GM12891 (cell line): ENCODE measurements around the gene ACTN4.

Experiments used
- DNase-seq: peaks from one replicate; pipeline ENCODE4 v3.0.0; 2011; ENCODE audit warnings: low spot score; ENCODE audit not compliant: insufficient read length
- FAIRE-seq: peaks from 2 replicates; lab custom pipeline; 2011; peaks lifted over from hg19 to GRCh38; lab: Jason Lieb, UNC
- PAX5 ChIP-seq: IDR thresholded peaks from 2 replicates; pipeline ENCODE4 v1.6.1; 2011; ENCODE audit warnings: low read length, moderate library complexity, mild to moderate bottlenecking; ENCODE audit not compliant: insufficient read depth, severe bottlenecking
- POLR2A ChIP-seq: IDR thresholded peaks from 2 replicates; pipeline ENCODE4 v1.6.1; 2011; ENCODE audit warnings: low read depth, low read length, control low read depth
- POLR2AphosphoS5 ChIP-seq: IDR thresholded peaks from 2 replicates; pipeline ENCODE4 v1.6.1; 2011; ENCODE audit warnings: low read depth, low read length, control low read depth
- POU2F2 ChIP-seq: IDR thresholded peaks from 2 replicates; pipeline ENCODE4 v1.6.1; 2011; ENCODE audit warnings: low read depth, mild to moderate bottlenecking, control low read depth, low read length, moderate library complexity
- SPI1 ChIP-seq: IDR thresholded peaks from 2 replicates; pipeline ENCODE4 v1.6.1; 2011; ENCODE audit warnings: low read depth, low read length, control low read depth
- TAF1 ChIP-seq: IDR thresholded peaks from 2 replicates; pipeline ENCODE4 v1.6.1; 2011; ENCODE audit warnings: low read depth, low read length, control low read depth

Gene ACTN4

DNA sequence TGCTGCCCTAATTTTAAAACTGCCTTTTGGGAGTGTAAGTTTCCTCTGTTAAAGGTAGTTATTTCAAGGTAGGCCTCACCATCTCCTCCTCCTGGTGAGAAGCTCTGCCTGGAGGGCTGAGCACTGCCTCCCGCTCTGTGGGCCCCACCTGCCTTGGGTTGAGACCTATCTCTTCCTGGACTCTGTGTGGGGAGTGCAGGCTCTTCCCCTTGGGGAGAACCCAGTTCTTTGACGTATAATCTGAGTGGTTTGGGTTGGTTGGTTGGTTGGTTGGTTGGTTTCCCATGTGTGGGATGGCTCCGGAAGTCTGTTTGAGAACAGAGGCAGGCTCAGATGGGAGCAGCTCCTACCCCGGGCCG, 39.1 kb downstream of the ACTN4 start:
- peak; percentile 26 for FAIRE-seq
- DNase-seq: no peak
- TF ChIP-seq PAX5: no peak
- TF ChIP-seq POU2F2: 0 out of 2 replicates have a peak, but pooled peaks have one; percentile 10

DNA sequence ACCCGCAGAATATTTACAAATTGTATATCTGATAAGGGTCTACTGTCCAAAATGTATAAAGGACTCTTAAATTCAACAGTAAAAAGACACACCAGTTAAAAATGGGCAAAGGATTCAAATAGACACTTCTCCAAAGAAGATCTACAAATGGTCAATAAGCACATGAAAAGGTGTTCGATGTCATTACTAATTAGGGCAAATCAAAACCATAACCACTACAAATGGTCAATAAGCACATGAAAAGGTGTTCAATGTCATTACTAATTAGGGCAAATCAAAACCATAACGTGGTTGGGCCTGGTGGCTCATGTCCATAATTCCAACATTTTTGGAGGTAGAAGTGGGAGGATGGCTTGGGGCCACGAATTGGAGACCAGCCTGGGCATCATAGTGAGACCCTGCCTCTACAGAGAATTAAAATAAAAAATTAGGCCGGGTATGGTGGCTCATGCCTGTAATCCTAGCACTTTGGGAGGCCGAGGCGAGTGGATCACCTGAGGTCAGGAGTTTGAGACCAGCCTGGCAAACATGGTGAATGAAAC, 40.5 kb downstream of the ACTN4 start:
- FAIRE-seq: no peak
- no peak for DNase-seq
- no peak for TF ChIP-seq POLR2A
- no peak for TF ChIP-seq POU2F2
- TF ChIP-seq TAF1: no peak
- no peak for TF ChIP-seq POLR2AphosphoS5
- no peak for TF ChIP-seq PAX5
- TF ChIP-seq SPI1: no peak

DNA sequence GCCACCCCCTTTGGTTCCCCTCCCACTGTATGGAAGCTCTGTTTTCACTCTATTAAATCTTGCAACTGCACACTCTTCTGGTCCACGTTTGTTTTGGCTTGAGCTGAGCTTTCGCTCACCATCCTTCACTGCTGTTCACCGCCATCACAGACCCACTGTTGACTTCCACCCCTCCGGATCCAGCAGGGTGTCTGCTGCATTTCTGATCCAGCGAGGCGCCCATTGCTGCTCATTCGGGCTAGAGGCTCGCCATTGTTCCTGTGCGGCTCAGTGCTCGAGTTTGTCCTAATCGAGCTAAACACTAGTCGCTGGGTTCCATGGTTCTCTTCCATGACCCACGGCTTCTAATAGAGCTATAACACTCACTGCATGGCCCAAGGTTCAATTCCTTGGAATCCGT, 42.7 kb downstream of the ACTN4 start:
- TF ChIP-seq TAF1 (no peak), SPI1 (no peak), POLR2A (no peak), POLR2AphosphoS5 (no peak), POU2F2 (no peak), PAX5 (no peak)
- FAIRE-seq (no peak), DNase-seq (no peak)

DNA sequence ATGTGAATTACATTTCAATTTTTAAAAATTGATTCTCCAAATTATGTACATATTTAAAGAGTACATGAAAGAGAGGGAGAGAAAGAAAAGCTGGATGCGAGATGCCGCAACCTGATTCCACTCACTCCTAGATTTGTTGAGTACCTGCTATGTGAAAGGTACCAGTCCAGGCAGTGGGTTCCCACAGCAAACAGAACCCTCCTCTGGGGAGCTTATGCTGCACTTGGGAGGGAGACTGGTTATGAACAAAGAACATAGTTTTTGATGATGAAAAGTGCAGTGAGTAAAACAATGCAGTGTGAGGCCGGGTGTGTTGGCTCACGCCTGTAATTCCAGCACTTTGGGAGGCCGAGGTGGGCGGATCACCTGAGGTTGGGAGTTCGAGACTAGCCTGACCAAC, 43.4 kb downstream of the ACTN4 start:
- no peak for FAIRE-seq

DNA sequence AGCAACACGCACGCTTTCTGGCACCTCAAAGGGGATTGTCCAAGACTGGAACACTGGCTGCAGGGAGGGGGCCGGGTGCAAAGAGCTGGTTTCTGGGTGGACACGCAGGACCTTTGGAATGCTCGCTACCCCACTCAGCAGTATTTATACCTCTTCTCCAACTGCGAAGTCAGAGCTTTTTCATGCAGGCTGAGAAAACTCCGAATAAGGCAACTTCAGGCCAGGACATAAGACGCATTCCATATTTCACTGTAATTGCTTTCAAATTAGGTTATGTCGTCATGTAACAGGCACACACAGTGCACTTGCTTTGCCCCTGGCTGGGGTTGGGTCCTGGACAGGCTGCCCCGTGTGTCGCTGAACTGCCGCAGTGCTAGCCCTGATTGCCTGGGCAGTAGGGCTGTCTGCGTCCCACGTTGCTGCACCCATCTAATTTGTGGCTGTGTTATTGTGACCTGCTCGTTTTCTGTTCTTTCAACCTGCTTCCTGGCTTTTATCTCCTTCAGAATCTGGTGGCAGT, 44.5 kb downstream of the ACTN4 start:
- TF ChIP-seq POU2F2 (no peak), POLR2AphosphoS5 (no peak), POLR2A (no peak), PAX5 (no peak), SPI1 (no peak), TAF1 (no peak)
- DNase-seq: no peak
- no peak for FAIRE-seq

More for the DNA sequence above, 43.4 kb downstream of the ACTN4 start:
- no peak for TF ChIP-seq SPI1
- TF ChIP-seq PAX5: no peak
- TF ChIP-seq POU2F2: no peak
- TF ChIP-seq TAF1: no peak
- TF ChIP-seq POLR2A: no peak
- no peak for TF ChIP-seq POLR2AphosphoS5
- DNase-seq: no peak

DNA sequence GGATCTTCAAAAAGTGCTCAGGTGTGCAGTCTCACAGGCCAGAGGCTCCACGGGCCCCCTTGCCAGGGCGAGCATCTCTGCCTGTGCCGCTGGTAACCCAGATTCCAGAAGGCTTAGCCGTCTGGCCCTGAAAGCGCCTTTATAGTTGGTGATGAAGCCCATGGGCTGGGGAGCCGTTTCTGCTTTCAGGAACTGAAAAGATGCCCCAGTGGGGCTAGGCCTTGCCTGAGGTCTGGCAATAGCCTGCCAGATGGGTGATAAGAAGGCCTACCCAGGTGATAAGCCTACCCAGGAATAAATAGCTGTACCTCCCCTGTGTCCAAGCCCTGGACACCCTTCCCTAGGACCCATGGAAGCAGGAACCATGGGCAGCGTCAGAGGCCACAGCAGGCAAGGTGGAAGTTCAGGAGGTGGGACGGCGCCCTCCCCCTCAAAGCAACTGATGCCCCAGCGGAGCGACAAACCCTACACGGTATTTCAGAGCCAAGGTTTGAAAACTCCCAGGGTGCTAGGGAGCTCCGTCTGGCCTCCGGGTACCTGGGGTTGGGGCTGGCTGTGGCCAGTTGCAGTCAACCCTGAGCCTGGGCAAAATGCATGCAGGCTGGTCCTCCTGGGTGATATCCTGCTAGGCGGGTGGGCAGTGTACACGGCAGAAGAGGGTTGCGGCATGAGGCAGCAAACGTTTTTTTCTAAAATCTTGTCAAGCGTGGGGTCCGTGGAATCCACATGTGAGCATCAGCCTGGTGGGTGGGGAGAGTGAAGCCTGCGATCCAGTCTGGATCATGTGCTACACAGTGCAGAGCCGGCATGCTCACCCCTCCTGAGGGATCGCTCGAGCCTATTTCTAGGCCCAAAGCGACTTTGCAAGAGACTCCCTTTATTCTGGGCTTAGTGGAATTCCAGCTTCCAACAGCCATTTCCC, 45.3 kb downstream of the ACTN4 start:
- no peak for DNase-seq
- no peak for TF ChIP-seq TAF1
- TF ChIP-seq SPI1: 0 out of 2 replicates have a peak, but pooled peaks have one; percentile 34
- FAIRE-seq: no peak

DNA sequence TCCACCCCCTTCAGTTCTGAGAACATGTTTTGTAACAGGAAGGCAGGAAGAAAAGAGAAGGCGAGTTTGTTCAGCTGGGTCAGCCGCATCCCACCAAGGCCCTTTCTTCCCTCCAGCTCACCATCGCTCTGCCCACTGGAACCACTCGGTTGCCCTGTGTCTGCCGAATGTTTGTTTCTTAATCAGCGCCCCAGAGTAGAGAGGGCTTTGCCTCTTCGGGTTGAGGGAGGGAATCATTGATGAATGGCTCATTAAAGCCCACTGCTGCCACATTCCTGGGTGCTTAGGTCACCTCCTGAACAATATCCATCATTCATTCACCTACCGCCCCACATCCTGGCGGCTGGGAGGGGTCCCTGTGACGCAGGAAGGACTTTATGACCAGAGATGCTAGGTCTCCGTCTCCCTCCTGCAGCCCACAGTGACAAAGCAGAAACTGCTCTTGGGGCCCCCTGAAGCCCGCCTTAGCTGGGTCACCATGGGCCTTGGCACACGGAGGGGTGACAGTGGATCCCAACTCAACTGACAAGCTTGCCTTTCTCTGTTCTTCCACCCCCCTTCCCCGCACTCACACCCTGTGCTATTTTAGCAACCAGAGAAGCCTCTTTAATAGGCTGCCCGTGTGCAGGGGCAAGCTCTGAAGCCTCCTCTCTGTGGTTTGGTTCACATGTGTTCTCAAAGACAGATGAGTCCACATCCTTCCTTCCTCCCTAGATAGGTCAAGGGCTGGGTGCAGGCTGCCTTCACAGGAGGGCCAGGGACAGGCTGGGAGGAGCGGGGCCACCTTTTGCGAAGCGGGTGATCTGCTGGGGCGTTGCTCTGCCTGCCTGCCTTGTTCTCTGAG, 46.2 kb downstream of the ACTN4 start:
- DNase-seq: peak; percentile 72
- FAIRE-seq: peak; percentile 86
- no peak for TF ChIP-seq TAF1
- no peak for TF ChIP-seq SPI1
- TF ChIP-seq PAX5: no peak
- TF ChIP-seq POLR2AphosphoS5: no peak

DNA sequence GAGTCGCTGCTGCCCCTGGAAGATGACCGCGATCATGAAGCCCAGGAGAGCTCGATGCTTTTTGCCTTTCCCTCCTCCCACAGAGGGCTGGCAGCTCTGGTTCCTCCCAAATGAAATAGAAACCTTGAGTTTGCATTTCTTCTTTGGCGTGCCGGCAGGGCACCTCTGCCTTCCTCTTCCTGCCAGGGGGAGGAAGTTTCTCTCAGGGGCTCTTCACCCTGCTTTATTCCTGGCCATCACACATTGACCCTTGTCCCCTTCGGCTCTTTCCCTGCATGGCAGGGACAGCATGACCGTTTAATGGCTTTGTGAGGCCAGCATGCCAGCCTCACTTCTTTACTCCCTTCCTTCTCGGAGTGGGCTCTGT, 47.9 kb downstream of the ACTN4 start:
- no peak for FAIRE-seq
- no peak for DNase-seq
- TF ChIP-seq PAX5: no peak
- TF ChIP-seq POU2F2: no peak
- no peak for TF ChIP-seq POLR2AphosphoS5
- no peak for TF ChIP-seq TAF1
- TF ChIP-seq POLR2A: no peak
- TF ChIP-seq SPI1: no peak

DNA sequence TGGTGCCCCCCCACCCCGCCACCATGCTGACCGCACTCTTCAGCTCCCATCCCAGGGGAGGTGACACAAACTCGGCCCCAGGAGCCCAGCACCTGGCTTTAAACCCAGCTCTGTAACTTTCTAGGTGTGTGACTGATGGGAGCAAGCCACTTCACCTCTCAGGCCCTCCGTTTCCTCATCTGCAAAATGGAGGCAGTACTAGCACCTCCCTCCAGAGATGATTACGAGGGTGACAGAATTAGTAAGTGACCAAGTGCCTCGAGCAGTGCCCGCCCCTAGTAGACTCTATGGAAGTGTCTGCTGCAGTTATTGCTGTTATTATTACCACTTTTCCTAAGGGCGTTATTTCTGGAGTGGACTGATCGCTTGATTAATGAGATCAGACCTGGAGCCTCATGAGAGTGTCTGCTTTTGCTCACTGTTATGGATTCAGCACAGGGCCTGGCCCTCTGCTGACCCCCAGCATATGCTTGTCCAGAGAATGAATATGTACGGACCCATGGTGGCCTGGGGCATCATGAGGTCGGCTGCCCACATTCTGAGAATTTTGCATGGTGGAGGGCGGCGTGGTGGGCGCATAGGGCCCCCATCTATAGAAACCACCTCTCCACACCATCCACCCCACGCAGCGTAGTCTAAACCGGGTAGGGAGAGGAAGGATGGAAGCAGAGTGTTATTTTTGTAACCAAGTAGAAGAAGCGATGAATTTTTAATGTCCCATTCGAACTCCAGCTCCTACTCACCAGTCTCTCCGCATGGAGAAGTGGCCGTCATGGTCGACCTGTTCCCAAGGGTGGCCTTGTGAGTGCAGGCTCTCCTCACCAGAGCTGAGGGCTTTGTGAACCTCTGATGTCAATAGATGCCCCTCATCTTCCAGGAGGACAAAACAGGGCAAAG, 48.6 kb downstream of the ACTN4 start:
- TF ChIP-seq POLR2A: no peak
- TF ChIP-seq TAF1: no peak
- TF ChIP-seq POLR2AphosphoS5: no peak
- TF ChIP-seq PAX5: no peak
- no peak for TF ChIP-seq SPI1
- no peak for TF ChIP-seq POU2F2
- DNase-seq (no peak), FAIRE-seq (no peak)
